Type B pancreatic cell (in vitro differentiated cells): ENCODE results near the gene KLF6. TPM values are rescaled to one million over a fixed set of nuclear protein-coding genes. Genes with fewer than 3 reads are reported as not detected.

Source experiments
- DNase-seq: peaks from one replicate; pipeline ENCODE4 v3.0.0; 2021; ENCODE audit warnings: mixed read lengths; ENCODE audit not compliant: unreplicated experiment; ENCODE audit errors: extremely low spot score
- H3K27ac Mint-ChIP-seq: 2 replicates; pipeline ENCODE4 v1.8.0; 2021; ENCODE audit warnings: mild to moderate bottlenecking, mixed read lengths
- H3K27me3 Mint-ChIP-seq: 2 replicates; pipeline ENCODE4 v1.8.0; 2021; ENCODE audit warnings: mixed read lengths
- H3K36me3 Mint-ChIP-seq: 2 replicates; pipeline ENCODE4 v1.8.0; 2021; ENCODE audit warnings: mixed read lengths
- H3K4me1 Mint-ChIP-seq: one replicate; pipeline ENCODE4 v1.8.0; 2021; ENCODE audit warnings: mixed read lengths; ENCODE audit not compliant: unreplicated experiment
- H3K4me3 Mint-ChIP-seq: 2 replicates; pipeline ENCODE4 v1.8.0; 2021; ENCODE audit warnings: mild to moderate bottlenecking, mixed read lengths
- H3K9me3 Mint-ChIP-seq: 2 replicates; pipeline ENCODE4 v1.8.0; 2021; ENCODE audit warnings: mixed read lengths
- total RNA-seq: library from RNA; stranded (reverse); gene quantifications from 2 replicates; pipeline ENCODE4 v1.2.1, GENCODE V29; 2021; ENCODE audit warnings: low replicate concordance
- TF ChIP-seq, protein P1 (sequence below): fragments of 200-600 bp; sonication (generic); conservative IDR thresholded peaks from 2 replicates; pipeline ENCODE4 v1.5.0; 2021; ENCODE audit warnings: antibody characterized with exemption, mild to moderate bottlenecking

KLF6 gene
- total RNA-seq, 1 donor from 2014 or later = 117 TPM

DNA sequence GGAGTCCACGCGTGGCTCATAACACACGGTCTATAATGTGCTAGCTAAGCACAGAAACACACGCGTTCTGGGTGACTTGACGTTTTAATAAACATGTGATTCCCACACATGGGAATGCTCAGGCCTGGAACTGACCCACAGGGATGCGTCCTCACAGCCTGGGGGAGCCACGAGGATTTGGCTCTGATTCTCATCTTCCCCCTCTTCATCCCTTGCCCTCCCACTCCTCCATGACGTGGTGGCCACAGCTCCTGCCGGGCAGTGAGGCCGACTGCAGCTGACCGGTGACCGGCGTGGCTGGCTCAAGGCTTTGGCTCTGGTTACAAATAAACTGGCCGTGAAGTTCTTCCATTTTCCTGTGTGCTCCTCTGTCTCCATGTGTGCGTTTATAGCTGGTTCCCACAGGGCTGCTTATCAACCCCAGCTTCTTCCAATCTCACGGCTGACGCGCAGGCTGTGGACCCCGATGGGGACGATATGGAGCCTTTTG lies 40.9 kb upstream of the KLF6 start:
- Mint-ChIP-seq H3K27me3 (no peaks in the 10 kb centered on the region), H3K9me3 (no peaks in the 10 kb centered on the region), H3K36me3 (no peaks in the 10 kb centered on the region), H3K4me3 (no peak overlapping the region), H3K4me1 (peaks cover 20% of the 10 kb centered on the region), H3K27ac (peak overlapping the region; percentile 84)
- TF ChIP-seq, protein P1, sequence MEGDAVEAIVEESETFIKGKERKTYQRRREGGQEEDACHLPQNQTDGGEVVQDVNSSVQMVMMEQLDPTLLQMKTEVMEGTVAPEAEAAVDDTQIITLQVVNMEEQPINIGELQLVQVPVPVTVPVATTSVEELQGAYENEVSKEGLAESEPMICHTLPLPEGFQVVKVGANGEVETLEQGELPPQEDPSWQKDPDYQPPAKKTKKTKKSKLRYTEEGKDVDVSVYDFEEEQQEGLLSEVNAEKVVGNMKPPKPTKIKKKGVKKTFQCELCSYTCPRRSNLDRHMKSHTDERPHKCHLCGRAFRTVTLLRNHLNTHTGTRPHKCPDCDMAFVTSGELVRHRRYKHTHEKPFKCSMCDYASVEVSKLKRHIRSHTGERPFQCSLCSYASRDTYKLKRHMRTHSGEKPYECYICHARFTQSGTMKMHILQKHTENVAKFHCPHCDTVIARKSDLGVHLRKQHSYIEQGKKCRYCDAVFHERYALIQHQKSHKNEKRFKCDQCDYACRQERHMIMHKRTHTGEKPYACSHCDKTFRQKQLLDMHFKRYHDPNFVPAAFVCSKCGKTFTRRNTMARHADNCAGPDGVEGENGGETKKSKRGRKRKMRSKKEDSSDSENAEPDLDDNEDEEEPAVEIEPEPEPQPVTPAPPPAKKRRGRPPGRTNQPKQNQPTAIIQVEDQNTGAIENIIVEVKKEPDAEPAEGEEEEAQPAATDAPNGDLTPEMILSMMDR = no peak
- no peak for DNase-seq

DNA sequence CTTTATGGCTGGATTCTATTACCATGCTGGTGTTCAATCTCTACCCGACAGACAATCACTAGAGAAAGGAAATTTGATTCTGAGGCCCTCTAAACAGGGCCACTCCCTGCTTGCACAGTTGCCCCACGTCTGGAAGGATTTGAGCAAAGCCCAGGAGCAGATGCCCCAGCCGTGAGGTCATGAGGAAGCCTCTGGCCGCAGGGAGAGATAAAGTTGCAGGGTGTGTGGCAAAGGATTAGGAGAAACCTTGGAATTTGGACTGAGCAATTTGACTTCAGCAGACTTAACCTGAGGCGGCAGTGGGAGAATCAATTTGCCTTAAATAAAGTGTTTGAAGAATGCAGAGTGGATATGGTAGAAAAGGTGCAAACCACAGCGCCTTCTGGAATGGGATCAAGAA lies 40.2 kb upstream of the KLF6 start:
- Mint-ChIP-seq H3K4me1 (peaks cover 20% of the 10 kb centered on the region), H3K9me3 (no peaks in the 10 kb centered on the region), H3K27me3 (no peaks in the 10 kb centered on the region), H3K36me3 (no peaks in the 10 kb centered on the region), H3K4me3 (no peak overlapping the region), H3K27ac (peak overlapping the region; percentile 84)
- TF ChIP-seq, protein P1 = no peak
- DNase-seq = no peak

DNA sequence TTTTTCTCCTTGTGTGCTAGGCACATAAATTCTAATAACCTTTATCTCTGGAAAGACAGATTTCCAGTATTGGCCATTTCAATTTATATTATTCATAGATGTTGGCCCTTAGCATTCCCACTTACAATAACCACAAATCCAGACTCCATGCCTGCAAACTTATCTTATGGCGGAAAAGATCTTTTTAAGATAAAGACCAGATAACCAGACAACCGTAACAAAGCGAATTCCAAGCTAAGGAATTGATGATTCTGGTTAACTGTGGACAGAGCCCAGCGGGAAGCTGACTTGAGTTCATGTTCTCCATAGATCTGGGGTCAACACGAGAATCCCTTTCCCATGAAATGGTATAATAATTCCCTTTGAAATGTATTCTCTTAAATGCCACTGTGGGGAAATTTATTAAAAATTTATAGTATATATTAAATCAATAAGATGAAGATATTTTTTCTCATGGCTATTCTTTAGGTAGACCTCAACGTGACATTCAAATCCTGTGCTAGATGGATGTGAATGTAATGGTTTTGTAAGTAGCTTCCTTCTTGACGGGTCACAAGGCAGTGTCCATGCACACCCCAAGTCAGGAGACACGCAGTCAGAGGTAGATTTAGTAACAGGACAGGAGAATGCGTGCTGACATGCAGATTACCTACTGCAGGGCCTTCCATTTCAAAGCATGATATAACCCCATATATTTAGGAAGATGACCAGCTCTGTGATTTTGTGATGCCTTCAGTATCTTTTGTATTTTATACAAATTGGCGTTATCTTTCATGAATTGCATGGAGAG lies 37.7 kb upstream of the KLF6 start:
- Mint-ChIP-seq H3K27me3 (no peaks in the 10 kb centered on the region), H3K9me3 (peaks cover 5% of the 10 kb centered on the region), H3K36me3 (no peaks in the 10 kb centered on the region), H3K27ac (no peak overlapping the region), H3K4me3 (no peak overlapping the region), H3K4me1 (peaks cover 10% of the 10 kb centered on the region)
- TF ChIP-seq, protein P1 = no peak
- DNase-seq = no peak

DNA sequence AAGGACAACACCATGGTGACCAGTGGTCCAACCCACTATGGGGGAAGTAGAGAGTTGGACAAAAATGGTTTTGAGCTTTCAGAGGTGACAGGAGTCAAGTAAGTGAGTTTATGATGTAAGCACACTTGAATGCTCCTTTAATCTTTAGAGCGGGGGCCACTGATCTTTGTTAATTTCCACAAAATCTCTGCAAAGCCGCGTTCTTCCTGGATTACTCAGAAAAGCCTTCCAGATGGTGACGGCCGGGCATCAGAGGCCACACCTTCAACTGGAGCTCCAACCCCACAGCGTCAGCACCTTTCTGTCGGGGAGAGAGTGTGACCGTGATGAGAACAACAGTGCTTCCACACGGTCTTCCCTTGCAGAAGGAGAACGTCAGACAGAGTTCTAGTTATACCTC lies 35.2 kb upstream of the KLF6 start:
- H3K27me3 Mint-ChIP-seq = no peaks in the 10 kb centered on the region
- no peak for DNase-seq
- no peaks in the 10 kb centered on the region for H3K36me3 Mint-ChIP-seq
- H3K9me3 Mint-ChIP-seq = peaks cover 5% of the 10 kb centered on the region
- no peak overlapping the region for H3K4me3 Mint-ChIP-seq
- TF ChIP-seq, protein P1 = no peak
- no peak overlapping the region for H3K27ac Mint-ChIP-seq
- peaks cover 4% of the 10 kb centered on the region for H3K4me1 Mint-ChIP-seq

DNA sequence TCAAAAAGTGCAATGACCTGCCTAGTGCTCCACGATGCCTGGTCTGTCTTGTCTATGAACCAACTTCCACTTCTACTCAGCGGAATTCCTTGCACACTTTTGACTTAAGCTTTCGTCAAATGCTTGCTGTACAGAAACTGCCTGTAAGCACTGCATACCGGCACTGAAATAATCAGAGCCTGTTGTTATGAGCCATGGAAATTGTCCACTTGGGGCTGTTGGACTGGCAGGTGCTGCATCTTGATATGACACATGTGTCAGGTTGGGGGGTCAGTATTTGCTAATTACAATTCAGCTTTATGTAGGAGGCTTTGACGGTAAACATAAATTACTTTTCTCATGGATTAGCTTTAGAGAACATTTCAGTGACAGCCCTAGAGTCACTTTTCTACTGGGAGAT lies 32.0 kb upstream of the KLF6 start:
- TF ChIP-seq, protein P1 = no peak
- Mint-ChIP-seq H3K4me3 (no peak overlapping the region), H3K36me3 (no peaks in the 10 kb centered on the region), H3K27me3 (no peaks in the 10 kb centered on the region), H3K9me3 (peaks cover 5% of the 10 kb centered on the region), H3K27ac (no peak overlapping the region), H3K4me1 (no peaks in the 10 kb centered on the region)
- no peak for DNase-seq
